HCT116 (cell line): ENCODE results near the gene TNKS2. TPM values are rescaled to one million over a fixed set of nuclear protein-coding genes. Genes with fewer than 3 reads are reported as not detected.

ENCODE experiments used
- ATAC-seq: fragments of 200-7000 bp; cut with Tn5 transposase; 2 replicates; pipeline ENCODE4 v1.9.1; 2020; ENCODE audit warnings: mild to moderate bottlenecking, moderate library complexity
- BruUV-seq: library from RNA; stranded (reverse); fragments of 400-500 nt; replicated peaks from 2 replicates; lab custom pipeline; 2021; lab: Mats Ljungman, UMichigan
- CTCF ChIA-PET: fragments of 300-600 bp; sonication (Branson Sonifier 250); formaldehyde crosslinking; loops from one replicate; lab custom pipeline; 2021; ENCODE audit warnings: antibody characterized with exemption; lab: Charles Lee
- POLR2A ChIA-PET: fragments of 300-600, 350-600 bp; sonication (Branson Sonifier 250); formaldehyde crosslinking; loops from one replicate; lab custom pipeline; 2021; ENCODE audit warnings: antibody characterized with exemption; lab: Charles Lee
- RAD21 ChIA-PET, 2 experiments: fragments of 300-600 bp; sonication (Branson Sonifier 250); formaldehyde crosslinking; loops; one replicate each; lab custom pipeline; 2023; ENCODE audit warnings: low total read pairs in 2 of 2; ENCODE audit not compliant: uncharacterized antibody in 2 of 2, unreplicated experiment in 2 of 2, low non-redundant PET in 1 of 2; lab: Charles Lee
- DNase-seq: peaks from one replicate; pipeline ENCODE4 v3.0.0-alpha.2; 2010; ENCODE audit warnings: low read depth, low spot score
- H2AFZ ChIP-seq: fragments of 200-600 bp; shearing (Covaris generic), sonication (generic); 2 replicates; pipeline ENCODE4 v1.6.1; 2017; ENCODE audit warnings: low read depth, mixed run types, mixed read lengths, antibody characterized with exemption, low read length; ENCODE audit not compliant: poor library complexity, severe bottlenecking
- H3K27ac ChIP-seq: 2 replicates; pipeline ENCODE4 v1.5.1; 2012; ENCODE audit warnings: low read depth, low read length
- H3K27me3 ChIP-seq: fragments of 200-600 bp; sonication (generic); 2 replicates; pipeline ENCODE4 v1.6.1; 2016; ENCODE audit warnings: mixed run types, low read length, mixed read lengths; ENCODE audit not compliant: insufficient read depth
- H3K36me3 ChIP-seq, 2 experiments: fragments of 200-500 bp in 1 of 2; fragments of 200-600 bp in 1 of 2; sonication (Bioruptor generic) in 1 of 2; sonication (generic) in 1 of 2; 2 replicates each; pipeline versions ENCODE4 v1.5.1 to v1.6.1; 2014 to 2016; ENCODE audit warnings: low read length in 2 of 2, inconsistent platforms in 1 of 2, mixed read lengths in 1 of 2, mixed run types in 1 of 2; ENCODE audit not compliant: insufficient read depth in 2 of 2, control insufficient read depth in 1 of 2
- H3K4me1 ChIP-seq, 2 experiments: fragments of 200-600 bp in 1 of 2; sonication (generic) in 1 of 2; 2 replicates each; pipeline versions ENCODE4 v1.5.1 to v1.6.1; 2012 to 2017; ENCODE audit warnings: low read length in 2 of 2, inconsistent platforms in 1 of 2, mild to moderate bottlenecking in 1 of 2, mixed read lengths in 1 of 2, mixed run types in 1 of 2, moderate library complexity in 1 of 2; ENCODE audit not compliant: insufficient read depth in 2 of 2, control insufficient read depth in 1 of 2
- H3K4me2 ChIP-seq: fragments of 200-600 bp; sonication (generic); 2 replicates; pipeline ENCODE4 v1.6.1; 2017; ENCODE audit warnings: mixed run types, low read length, mixed read lengths
- H3K4me3 ChIP-seq, 2 experiments: fragments of 200-600 bp in 1 of 2; sonication (generic) in 1 of 2; replicated peaks in 1 of 2; 2 replicates each; pipeline ENCODE4 v1.5.1; 2011 to 2016; ENCODE audit warnings: low read length in 2 of 2, control low read depth in 1 of 2, low read depth in 1 of 2, mild to moderate bottlenecking in 1 of 2, mixed read lengths in 1 of 2, mixed run types in 1 of 2
- H3K79me2 ChIP-seq: fragments of 200-600 bp; sonication (generic); 2 replicates; pipeline ENCODE4 v1.6.1; 2017; ENCODE audit warnings: mild to moderate bottlenecking, mixed run types, low read length, moderate library complexity, mixed read lengths; ENCODE audit not compliant: insufficient read depth
- H3K9ac ChIP-seq: fragments of 200-600 bp; sonication (generic); 2 replicates; pipeline ENCODE4 v1.6.1; 2016; ENCODE audit warnings: low read length, mixed read lengths
- H3K9me2 ChIP-seq: fragments of 200-600 bp; sonication (generic), shearing (Covaris generic); 2 replicates; pipeline ENCODE4 v1.6.1; 2017; ENCODE audit warnings: mixed run types, mild to moderate bottlenecking, moderate library complexity; ENCODE audit not compliant: insufficient read depth
- H3K9me3 ChIP-seq, 2 experiments: fragments of 200-500 bp in 1 of 2; fragments of 200-600 bp in 1 of 2; sonication (Bioruptor generic) in 1 of 2; sonication (generic) in 1 of 2; 2 replicates each; pipeline ENCODE4 v1.6.1; 2014 to 2017; ENCODE audit warnings: low read length in 2 of 2, mixed read lengths in 2 of 2, inconsistent platforms in 1 of 2, low read depth in 1 of 2, mild to moderate bottlenecking in 1 of 2, mixed run types in 1 of 2, moderate library complexity in 1 of 2; ENCODE audit not compliant: control insufficient read depth in 1 of 2, insufficient read depth in 1 of 2
- H4K20me1 ChIP-seq: fragments of 200-600 bp; sonication (generic), shearing (Covaris generic); 2 replicates; pipeline ENCODE4 v1.6.1; 2017; ENCODE audit warnings: mixed run types, mild to moderate bottlenecking, moderate library complexity; ENCODE audit not compliant: insufficient read depth
- CBX3 ChIP-seq: IDR thresholded peaks from 2 replicates; pipeline ENCODE4 v1.6.1; 2012; ENCODE audit warnings: low read depth
- CEBPB ChIP-seq: IDR thresholded peaks from 2 replicates; pipeline ENCODE4 v1.6.1; 2012; ENCODE audit warnings: low read depth
- EGR1 ChIP-seq: IDR thresholded peaks from 2 replicates; pipeline ENCODE4 v1.6.1; 2012; ENCODE audit warnings: low read depth
- ELF1 ChIP-seq: IDR thresholded peaks from 2 replicates; pipeline ENCODE4 v1.6.1; 2012; ENCODE audit warnings: low read depth, borderline replicate concordance
- JUND ChIP-seq: IDR thresholded peaks from 2 replicates; pipeline ENCODE4 v1.6.1; 2012
- MAX ChIP-seq: IDR thresholded peaks from 2 replicates; pipeline ENCODE4 v1.6.1; 2012
- SIN3A ChIP-seq: IDR thresholded peaks from 2 replicates; pipeline ENCODE4 v1.6.1; 2012; ENCODE audit warnings: low read depth
- TCF7L2 ChIP-seq: IDR thresholded peaks from 2 replicates; pipeline ENCODE4 v1.7.0; 2011; ENCODE audit warnings: borderline replicate concordance, inconsistent platforms; ENCODE audit not compliant: insufficient read depth, insufficient read length; ENCODE audit errors: extremely low read depth
- ZBTB33 ChIP-seq: IDR thresholded peaks from 2 replicates; pipeline ENCODE4 v1.6.1; 2011; ENCODE audit warnings: mild to moderate bottlenecking, low read length, moderate library complexity; ENCODE audit not compliant: insufficient replicate concordance; ENCODE audit errors: extremely low read depth
- ZFX ChIP-seq: fragments of 450-650 bp; IDR thresholded peaks from 2 replicates; pipeline ENCODE4 v1.6.1; 2017
- ZNF274 ChIP-seq: fragments of 200-500 bp; sonication (Bioruptor generic); IDR thresholded peaks from 2 replicates; pipeline ENCODE4 v1.6.1; 2014; ENCODE audit warnings: mild to moderate bottlenecking, low read depth, low read length, inconsistent platforms
- intact Hi-C: fragments of 100-400 bp; cut with micrococcal nuclease; formaldehyde crosslinking; loops from 2 replicates; pipeline ENCODE4 v1.10.0; 2022
- total RNA-seq: library from RNA; stranded (reverse); gene quantifications from one replicate; pipeline ENCODE4 v1.2.1, GENCODE V29; 2021; ENCODE audit not compliant: unreplicated experiment
- TF ChIP-seq, protein P1 (sequence below): IDR thresholded peaks from 2 replicates; pipeline ENCODE4 v1.6.1; 2012; ENCODE audit warnings: low read depth

The TNKS2 gene
- total RNA-seq, 1 experiment from 2014 or later: 20.7 TPM

GRCh38 chr10:91759581-91759986 is 38.6 kb upstream of the TNKS2 start:
- ChIA-PET RAD21 (interaction anchor here in 1 of 2 experiments (1.4 kb wide), 1 partner anchor 154 kb away, joined by 10 read pairs; no protein-coding TSS in a partner anchor), POLR2A (interaction anchor here (1.6 kb wide), 1 partner anchor 153 kb away, joined by 4 read pairs; no protein-coding TSS in a partner anchor), CTCF (interaction anchor here (1.4 to 2.1 kb wide), 3 partner anchors 148 to 153 kb away, joined by 5 to 29 read pairs (median 18); partner anchors contain the start of gene FGFBP3)
- no peaks in the 10 kb centered on the region for H3K36me3 ChIP-seq
- no peak for ATAC-seq
- no peaks in the 10 kb centered on the region for H3K9me3 ChIP-seq
- no peak overlapping the region for H3K9ac ChIP-seq
- no peaks in the 10 kb centered on the region for H3K9me2 ChIP-seq
- TF ChIP-seq TCF7L2: no peak
- TF ChIP-seq ZBTB33: no peak
- TF ChIP-seq SIN3A: no peak
- TF ChIP-seq ZFX: no peak
- TF ChIP-seq CEBPB: no peak
- no peak for TF ChIP-seq MAX
- no peak for TF ChIP-seq ZNF274
- TF ChIP-seq ELF1: no peak
- TF ChIP-seq, protein P1, sequence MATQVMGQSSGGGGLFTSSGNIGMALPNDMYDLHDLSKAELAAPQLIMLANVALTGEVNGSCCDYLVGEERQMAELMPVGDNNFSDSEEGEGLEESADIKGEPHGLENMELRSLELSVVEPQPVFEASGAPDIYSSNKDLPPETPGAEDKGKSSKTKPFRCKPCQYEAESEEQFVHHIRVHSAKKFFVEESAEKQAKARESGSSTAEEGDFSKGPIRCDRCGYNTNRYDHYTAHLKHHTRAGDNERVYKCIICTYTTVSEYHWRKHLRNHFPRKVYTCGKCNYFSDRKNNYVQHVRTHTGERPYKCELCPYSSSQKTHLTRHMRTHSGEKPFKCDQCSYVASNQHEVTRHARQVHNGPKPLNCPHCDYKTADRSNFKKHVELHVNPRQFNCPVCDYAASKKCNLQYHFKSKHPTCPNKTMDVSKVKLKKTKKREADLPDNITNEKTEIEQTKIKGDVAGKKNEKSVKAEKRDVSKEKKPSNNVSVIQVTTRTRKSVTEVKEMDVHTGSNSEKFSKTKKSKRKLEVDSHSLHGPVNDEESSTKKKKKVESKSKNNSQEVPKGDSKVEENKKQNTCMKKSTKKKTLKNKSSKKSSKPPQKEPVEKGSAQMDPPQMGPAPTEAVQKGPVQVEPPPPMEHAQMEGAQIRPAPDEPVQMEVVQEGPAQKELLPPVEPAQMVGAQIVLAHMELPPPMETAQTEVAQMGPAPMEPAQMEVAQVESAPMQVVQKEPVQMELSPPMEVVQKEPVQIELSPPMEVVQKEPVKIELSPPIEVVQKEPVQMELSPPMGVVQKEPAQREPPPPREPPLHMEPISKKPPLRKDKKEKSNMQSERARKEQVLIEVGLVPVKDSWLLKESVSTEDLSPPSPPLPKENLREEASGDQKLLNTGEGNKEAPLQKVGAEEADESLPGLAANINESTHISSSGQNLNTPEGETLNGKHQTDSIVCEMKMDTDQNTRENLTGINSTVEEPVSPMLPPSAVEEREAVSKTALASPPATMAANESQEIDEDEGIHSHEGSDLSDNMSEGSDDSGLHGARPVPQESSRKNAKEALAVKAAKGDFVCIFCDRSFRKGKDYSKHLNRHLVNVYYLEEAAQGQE: no peak
- no peak for TF ChIP-seq CBX3
- TF ChIP-seq JUND: no peak
- TF ChIP-seq EGR1: no peak
- intact Hi-C loops: loop anchor here (2.0 kb wide), 1 partner anchor 675 kb away; no protein-coding TSS in a partner anchor
- H4K20me1 ChIP-seq: no peaks in the 10 kb centered on the region
- no peak overlapping the region for H3K27ac ChIP-seq
- H3K79me2 ChIP-seq: no peaks in the 10 kb centered on the region
- no peaks in the 10 kb centered on the region for H3K27me3 ChIP-seq
- no peak for DNase-seq
- BruUV-seq: no TSS peak
- no peak overlapping the region for H3K4me3 ChIP-seq
- peak overlapping the region; percentile 13 for H2AFZ ChIP-seq
- no peaks in the 10 kb centered on the region for H3K4me1 ChIP-seq
- H3K4me2 ChIP-seq: no peak overlapping the region
